GM21447 (cell line): ENCODE results near the gene IFT74.
"Not testable (repeated sequence)": the region's sequence is repeated elsewhere in the genome, so short reads cannot be mapped to it uniquely, and the experiment has no call there.

Experiments used
- ATAC-seq: cut with Tn5 transposase; IDR thresholded peaks from one replicate; pipeline ENCODE4 v1.9.1; 2021; ENCODE audit not compliant: unreplicated experiment

Gene IFT74

GRCh38 chr9:27065288-27065687 is 109.1 kb downstream of the IFT74 start:
- no peak for ATAC-seq

- no peak for ATAC-seq
Measured at GRCh38 chr9:27073841-27074728, 117.9 kb downstream of the IFT74 start.

GRCh38 chr9:27078685-27079084 is 122.5 kb downstream of the IFT74 start:
- ATAC-seq = no peak

GRCh38 chr9:27085456-27085855 is 129.2 kb downstream of the IFT74 start:
- ATAC-seq = no peak

- ATAC-seq = no peak
Measured at GRCh38 chr9:27086818-27087680, 130.8 kb downstream of the IFT74 start.

- ATAC-seq = no peak
Measured at GRCh38 chr9:27088981-27089380, 132.8 kb downstream of the IFT74 start.

GRCh38 chr9:27089706-27090105 is 133.5 kb downstream of the IFT74 start:
- no peak for ATAC-seq

GRCh38 chr9:27090231-27090630 is 134.0 kb downstream of the IFT74 start:
- no peak for ATAC-seq

- ATAC-seq = no peak
Measured at GRCh38 chr9:27090711-27091110, 134.5 kb downstream of the IFT74 start.

- not testable (repeated sequence) for ATAC-seq
Measured at GRCh38 chr9:27092496-27092895, 136.3 kb downstream of the IFT74 start.

GRCh38 chr9:27093384-27094067 is 137.3 kb downstream of the IFT74 start:
- ATAC-seq = not testable (repeated sequence)

- no peak for ATAC-seq
Measured at GRCh38 chr9:27094640-27095298, 138.6 kb downstream of the IFT74 start.

GRCh38 chr9:27107241-27107640 is 151.0 kb downstream of the IFT74 start:
- ATAC-seq = no peak

GRCh38 chr9:27108981-27109541 is 152.8 kb downstream of the IFT74 start, which contains the start of gene TEK:
Gene TEK, plus strand, starts transcription at chr9:27109225. Its CDS starts 366 bp downstream, at chr9:27109591.
- ATAC-seq = no peak

GRCh38 chr9:27109621-27110020 is 153.4 kb downstream of the IFT74 start:
- no peak for ATAC-seq

- ATAC-seq = no peak
Measured at GRCh38 chr9:27110181-27110580, 154.0 kb downstream of the IFT74 start.

GRCh38 chr9:27112235-27112634 is 156.0 kb downstream of the IFT74 start:
- ATAC-seq = no peak
